OCI-LY3 (cell line): ENCODE measurements around the gene OXCT1.

Experiments
- EZH2phosphoT487 ChIP-seq: fragments of 200-600 bp; shearing (Covaris generic); IDR thresholded peaks from 2 replicates; pipeline ENCODE4 v1.6.1; 2018; ENCODE audit warnings: antibody characterized with exemption, mixed run types, low read depth
- TF ChIP-seq, protein P1 (sequence below): fragments of 200-600, 300-600 bp; sonication (generic); IDR thresholded peaks from 2 replicates; pipeline ENCODE4 v1.5.1; 2014; ENCODE audit warnings: antibody characterized with exemption, low read length, low read depth

DNA sequence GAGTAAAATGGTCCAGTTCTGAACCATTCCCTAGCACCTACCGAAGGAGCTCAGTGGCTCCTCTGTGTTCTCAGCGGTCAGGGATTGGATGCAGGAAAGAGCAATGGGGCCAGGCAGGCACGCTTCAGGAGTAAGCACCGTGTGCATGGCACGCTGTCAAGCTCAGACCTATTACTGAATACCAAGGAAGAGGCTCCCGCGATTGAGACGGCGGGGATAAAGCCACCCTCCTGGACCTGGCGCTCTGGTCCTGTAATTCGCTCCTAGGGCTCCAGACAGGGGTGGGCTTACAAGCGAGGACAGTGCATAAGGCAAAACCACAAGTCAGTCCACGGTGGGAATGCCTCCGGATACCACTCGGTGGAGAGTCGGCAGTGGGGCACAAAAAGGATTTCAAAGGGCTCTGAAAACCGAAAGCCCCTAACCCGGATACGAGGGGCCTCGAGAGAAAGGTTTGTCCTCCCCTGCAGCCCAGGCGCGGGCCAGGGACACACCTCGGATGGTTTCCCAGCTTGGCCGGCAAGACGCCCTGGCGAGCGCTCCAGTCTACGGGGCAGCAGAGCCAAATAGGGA is 988 bp downstream of the OXCT1 start:
- TF ChIP-seq, protein P1, sequence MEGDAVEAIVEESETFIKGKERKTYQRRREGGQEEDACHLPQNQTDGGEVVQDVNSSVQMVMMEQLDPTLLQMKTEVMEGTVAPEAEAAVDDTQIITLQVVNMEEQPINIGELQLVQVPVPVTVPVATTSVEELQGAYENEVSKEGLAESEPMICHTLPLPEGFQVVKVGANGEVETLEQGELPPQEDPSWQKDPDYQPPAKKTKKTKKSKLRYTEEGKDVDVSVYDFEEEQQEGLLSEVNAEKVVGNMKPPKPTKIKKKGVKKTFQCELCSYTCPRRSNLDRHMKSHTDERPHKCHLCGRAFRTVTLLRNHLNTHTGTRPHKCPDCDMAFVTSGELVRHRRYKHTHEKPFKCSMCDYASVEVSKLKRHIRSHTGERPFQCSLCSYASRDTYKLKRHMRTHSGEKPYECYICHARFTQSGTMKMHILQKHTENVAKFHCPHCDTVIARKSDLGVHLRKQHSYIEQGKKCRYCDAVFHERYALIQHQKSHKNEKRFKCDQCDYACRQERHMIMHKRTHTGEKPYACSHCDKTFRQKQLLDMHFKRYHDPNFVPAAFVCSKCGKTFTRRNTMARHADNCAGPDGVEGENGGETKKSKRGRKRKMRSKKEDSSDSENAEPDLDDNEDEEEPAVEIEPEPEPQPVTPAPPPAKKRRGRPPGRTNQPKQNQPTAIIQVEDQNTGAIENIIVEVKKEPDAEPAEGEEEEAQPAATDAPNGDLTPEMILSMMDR: no peak
- no peak for TF ChIP-seq EZH2phosphoT487
